Body of pancreas (tissue), 4 donors: ENCODE results near the gene DPH1. TPM values are rescaled to one million over a fixed set of nuclear protein-coding genes. Genes with fewer than 3 reads are reported as not detected.

Experiments
- ATAC-seq: fragments of 150-250 bp; one replicate; pipeline ENCODE4 v1.9.1; 2016
- DNase-seq, 4 donors: peaks; one replicate each; pipeline ENCODE4 v3.0.0-alpha.2; 2019
- H3K27ac ChIP-seq, 4 donors: fragments of 200-600 bp; sonication (generic); 1 replicate in 3 of 4; 2 replicates in 1 of 4; pipeline versions ENCODE4 v1.5.1 to v1.6.1; 2016 to 2019; ENCODE audit warnings: mild to moderate bottlenecking in 1 of 4, mixed read lengths in 1 of 4, moderate library complexity in 1 of 4
- H3K27me3 ChIP-seq, 2 donors: fragments of 200-600 bp; sonication (generic); one replicate each; pipeline ENCODE4 v1.6.0; 2016; ENCODE audit warnings: mild to moderate bottlenecking in 1 of 2
- H3K36me3 ChIP-seq, 2 donors: fragments of 200-600 bp; sonication (generic); replicated peaks in 1 of 2; 2 replicates each; pipeline ENCODE4 v1.5.1; 2016; ENCODE audit warnings: low read depth in 2 of 2; ENCODE audit not compliant: insufficient read depth in 1 of 2
- H3K4me1 ChIP-seq: fragments of 200-600 bp; sonication (generic); one replicate; pipeline ENCODE4 v1.6.0; 2016
- H3K4me3 ChIP-seq, 2 donors: fragments of 200-600 bp; sonication (generic); 1 replicate in 1 of 2; 2 replicates in 1 of 2; pipeline ENCODE4 v1.5.1; 2016 to 2019
- H3K9me3 ChIP-seq, 3 donors: fragments of 200-600 bp; sonication (generic); 1 replicate in 2 of 3; 2 replicates in 1 of 3; pipeline ENCODE4 v1.5.1; 2016
- CTCF ChIP-seq, 7 experiments: fragments of 450-650 bp in 4 of 7; fragments of 200-600 bp in 3 of 7; sonication (generic) in 3 of 7; IDR thresholded peaks; one replicate each; pipeline ENCODE4 v1.5.1; 2016 to 2019; ENCODE audit warnings: antibody characterized with exemption in 7 of 7
- POLR2A ChIP-seq, 3 donors: fragments of 450-650 bp; IDR thresholded peaks; one replicate each; pipeline ENCODE4 v1.6.1; 2016; ENCODE audit warnings: antibody characterized with exemption in 3 of 3, mild to moderate bottlenecking in 2 of 3
- WGBS, 2 donors: methylation state at CpG; one replicate each; pipeline ENCODE4 v1.1.5; 2017; 5-methylcytosine and 5-hydroxymethylcytosine counted together
- intact Hi-C: fragments of 100-400 bp; cut with DNase I; formaldehyde crosslinking; loops from one replicate; pipeline ENCODE4 v1.15.1; 2023
- total RNA-seq, 2 donors: library from RNA; depleted of rRNA; stranded (reverse); fragments of >200 nt; gene quantifications; one replicate each; pipeline ENCODE4 v1.1.0, GENCODE V29; 2016

DPH1 gene
- total RNA-seq, 2 donors from 2014 or later: 34.8 to 77.8 TPM

GRCh38 chr17:2056206-2057174 lies 26.5 kb downstream of the DPH1 start:
- DNase-seq (peak in 2 of 4 donors; percentile 35 to 47), ATAC-seq (no peak)
- H3K4me1 ChIP-seq: peaks cover 56% of the 10 kb centered on the region
- peaks cover 0 to 5% of the 10 kb centered on the region in 2 donors for H3K36me3 ChIP-seq
- TF ChIP-seq POLR2A (IDR thresholded peaks at IDR 0.05): no peak
- TF ChIP-seq CTCF (IDR thresholded peaks at IDR 0.05): peak in 3 of 7 experiments; percentile 7 to 43 (median 10)
- H3K27me3 ChIP-seq: peaks cover 0 to 27% of the 10 kb centered on the region in 2 donors
- no peaks in the 10 kb centered on the region for H3K9me3 ChIP-seq
- 24 to 53% methylated on average over 19 to 66 of the region's 85 CpGs for WGBS, 2 donors
- H3K27ac ChIP-seq: peak overlapping the region in 2 of 4 donors; percentile 26 to 62
- intact Hi-C loops: loop anchor here (2.0 kb wide), 1 partner anchor 186 kb away; no protein-coding TSS in a partner anchor
- no peak overlapping the region for H3K4me3 ChIP-seq

GRCh38 chr17:2057175-2057759 lies 27.3 kb downstream of the DPH1 start:
- Histone ChIP-seq H3K27me3 (peaks cover 0 to 27% of the 10 kb centered on the region in 2 donors), H3K9me3 (no peaks in the 10 kb centered on the region), H3K4me3 (no peak overlapping the region), H3K4me1 (peaks cover 56% of the 10 kb centered on the region), H3K36me3 (peaks cover 0 to 5% of the 10 kb centered on the region in 2 donors), H3K27ac (peak overlapping the region in 1 of 4 donors; percentile 62)
- TF ChIP-seq CTCF (IDR thresholded peaks at IDR 0.05) (no peak), POLR2A (IDR thresholded peaks at IDR 0.05) (no peak)
- intact Hi-C loops: loop anchor here (2.0 kb wide), 1 partner anchor 186 kb away; no protein-coding TSS in a partner anchor
- DNase-seq (peak in 1 of 4 donors; percentile 11), ATAC-seq (no peak)
- 9% methylated on average over 81 of the region's 81 CpGs; no CpG with 5 or more reads in 1 of the 2 donors for whole genome bisulfite sequencing, 2 donors

DNA sequence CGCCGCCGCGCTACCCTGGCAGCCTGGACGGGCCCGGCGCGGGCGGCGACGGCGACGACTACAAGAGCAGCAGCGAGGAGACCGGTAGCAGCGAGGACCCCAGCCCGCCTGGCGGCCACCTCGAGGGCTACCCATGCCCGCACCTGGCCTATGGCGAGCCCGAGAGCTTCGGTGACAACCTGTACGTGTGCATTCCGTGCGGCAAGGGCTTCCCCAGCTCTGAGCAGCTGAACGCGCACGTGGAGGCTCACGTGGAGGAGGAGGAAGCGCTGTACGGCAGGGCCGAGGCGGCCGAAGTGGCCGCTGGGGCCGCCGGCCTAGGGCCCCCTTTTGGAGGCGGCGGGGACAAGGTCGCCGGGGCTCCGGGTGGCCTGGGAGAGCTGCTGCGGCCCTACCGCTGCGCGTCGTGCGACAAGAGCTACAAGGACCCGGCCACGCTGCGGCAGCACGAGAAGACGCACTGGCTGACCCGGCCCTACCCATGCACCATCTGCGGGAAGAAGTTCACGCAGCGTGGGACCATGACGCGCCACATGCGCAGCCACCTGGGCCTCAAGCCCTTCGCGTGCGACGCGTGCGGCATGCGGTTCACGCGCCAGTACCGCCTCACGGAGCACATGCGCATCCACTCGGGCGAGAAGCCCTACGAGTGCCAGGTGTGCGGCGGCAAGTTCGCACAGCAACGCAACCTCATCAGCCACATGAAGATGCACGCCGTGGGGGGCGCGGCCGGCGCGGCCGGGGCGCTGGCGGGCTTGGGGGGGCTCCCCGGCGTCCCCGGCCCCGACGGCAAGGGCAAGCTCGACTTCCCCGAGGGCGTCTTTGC lies 28.0 kb downstream of the DPH1 start:
- intact Hi-C loops: loop anchor here (2.0 kb wide), 1 partner anchor 185 kb away; no protein-coding TSS in a partner anchor
- Histone ChIP-seq H3K27me3 (peaks cover 0 to 27% of the 10 kb centered on the region in 2 donors), H3K27ac (peak overlapping the region in 1 of 4 donors; percentile 62), H3K4me3 (no peak overlapping the region), H3K9me3 (no peaks in the 10 kb centered on the region), H3K36me3 (peaks cover 0 to 5% of the 10 kb centered on the region in 2 donors), H3K4me1 (peaks cover 56% of the 10 kb centered on the region)
- 28 to 34% methylated on average over 16 to 98 of the region's 98 CpGs for WGBS, 2 donors
- DNase-seq (peak in 1 of 4 donors; percentile 14), ATAC-seq (no peak)
- TF ChIP-seq CTCF (IDR thresholded peaks at IDR 0.05): no peak
- no peak for TF ChIP-seq POLR2A (IDR thresholded peaks at IDR 0.05)
